Heart left ventricle (tissue), 13 donors: Measurements from ENCODE around the gene POLR3B.

Experiments
- POLR2A ChIP-seq, 2 donors: fragments of 450-650 bp; IDR thresholded peaks; one replicate each; pipeline ENCODE4 v1.6.1; 2017; ENCODE audit warnings: antibody characterized with exemption in 2 of 2, mild to moderate bottlenecking in 2 of 2, moderate library complexity in 2 of 2
- TF ChIP-seq, protein P1 (sequence below), 12 donors: fragments of 200-600 bp; sonication (generic) in 4 of 12; IDR thresholded peaks; one replicate each; pipeline versions ENCODE4 v1.5.0 to v1.8.0; 2018 to 2022; ENCODE audit warnings: antibody characterized with exemption in 12 of 12, mild to moderate bottlenecking in 5 of 12
- donor health status: ischemic (EF 13 %, LVEDD 7.1; RV severe dilation, severe dysfunction).
- donor health status: DM: no; HTN: yes; CAD: no.
- donor health status: DM: no; HTN: no; CAD: no.
- donor health status: ischemic (EF 25% LVEDD 6.9; RV normal size, moderate dysfunction).
- donor health status: ischemic (EF 25% LVEDD 5.7; RV mildly dilated, moderate dysfunction).
- donor health status: ischemic (EF 35%, LVEDD 5.7; RV mildly dilated, moderate dysfunction).
- donor health status: nonischemic (EF 11% LVEDD 7.7; RV severe dilation, severe dysfunction).
- donor health status: DM: yes; HTN: yes; CAD: no.
- donor health status: PGD.
- donor health status: ischemic (EF 29% LVEDD 5.4; RV normal size, mild dysfunction).
- donor health status: nonischemic (EF 23%, LVEDD 6.1; RV moderate dilation, normal function).

DNA sequence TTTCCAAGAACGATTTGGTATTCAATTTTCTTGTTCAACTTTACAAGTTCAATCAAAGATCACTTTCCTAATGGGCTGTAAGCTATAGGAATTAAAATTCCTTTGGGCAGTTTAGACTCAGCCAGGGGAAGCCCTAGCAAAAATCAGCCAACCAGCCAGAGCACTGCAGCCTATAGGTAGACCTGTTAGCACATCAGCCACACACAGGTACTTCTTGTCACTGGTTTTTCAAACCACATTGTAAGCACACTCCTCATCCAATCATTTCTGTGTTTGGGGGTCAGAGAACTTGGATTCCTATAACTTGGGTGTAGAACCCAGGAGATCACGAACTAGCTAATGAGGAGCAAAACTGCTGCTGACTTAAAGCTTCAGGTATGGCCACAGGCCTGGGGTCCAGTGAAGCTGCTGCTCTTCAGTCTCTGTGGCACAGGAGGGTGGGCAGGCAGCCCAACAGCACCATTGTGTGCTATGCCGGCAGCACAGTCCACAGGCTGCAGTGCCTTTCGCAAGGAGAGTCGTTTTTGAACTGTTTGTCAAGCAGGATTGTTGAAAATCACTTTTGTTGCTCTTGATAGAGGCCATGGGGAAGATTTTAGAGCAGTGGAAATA is 137.9 kb downstream of the POLR3B start:
- no peak for TF ChIP-seq POLR2A (IDR thresholded peaks at IDR 0.05)
- TF ChIP-seq, protein P1, sequence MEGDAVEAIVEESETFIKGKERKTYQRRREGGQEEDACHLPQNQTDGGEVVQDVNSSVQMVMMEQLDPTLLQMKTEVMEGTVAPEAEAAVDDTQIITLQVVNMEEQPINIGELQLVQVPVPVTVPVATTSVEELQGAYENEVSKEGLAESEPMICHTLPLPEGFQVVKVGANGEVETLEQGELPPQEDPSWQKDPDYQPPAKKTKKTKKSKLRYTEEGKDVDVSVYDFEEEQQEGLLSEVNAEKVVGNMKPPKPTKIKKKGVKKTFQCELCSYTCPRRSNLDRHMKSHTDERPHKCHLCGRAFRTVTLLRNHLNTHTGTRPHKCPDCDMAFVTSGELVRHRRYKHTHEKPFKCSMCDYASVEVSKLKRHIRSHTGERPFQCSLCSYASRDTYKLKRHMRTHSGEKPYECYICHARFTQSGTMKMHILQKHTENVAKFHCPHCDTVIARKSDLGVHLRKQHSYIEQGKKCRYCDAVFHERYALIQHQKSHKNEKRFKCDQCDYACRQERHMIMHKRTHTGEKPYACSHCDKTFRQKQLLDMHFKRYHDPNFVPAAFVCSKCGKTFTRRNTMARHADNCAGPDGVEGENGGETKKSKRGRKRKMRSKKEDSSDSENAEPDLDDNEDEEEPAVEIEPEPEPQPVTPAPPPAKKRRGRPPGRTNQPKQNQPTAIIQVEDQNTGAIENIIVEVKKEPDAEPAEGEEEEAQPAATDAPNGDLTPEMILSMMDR (IDR thresholded peaks at IDR 0.05), result no peak
